DND-41 (cell line): ENCODE results near the gene CACNA2D1.

Experiments used
- EZH2 ChIP-seq: IDR thresholded peaks from 3 replicates; pipeline ENCODE4 v1.6.1; 2012; ENCODE audit warnings: borderline replicate concordance, low read depth, mild to moderate bottlenecking, moderate library complexity, low read length, inconsistent platforms; ENCODE audit not compliant: severe bottlenecking
- TF ChIP-seq, protein P1 (sequence below): IDR thresholded peaks from 2 replicates; pipeline ENCODE4 v1.5.1; 2012; ENCODE audit warnings: borderline replicate concordance, low read length, moderate library complexity, mild to moderate bottlenecking; ENCODE audit not compliant: poor library complexity, severe bottlenecking; ENCODE audit errors: extremely low read depth

DNA sequence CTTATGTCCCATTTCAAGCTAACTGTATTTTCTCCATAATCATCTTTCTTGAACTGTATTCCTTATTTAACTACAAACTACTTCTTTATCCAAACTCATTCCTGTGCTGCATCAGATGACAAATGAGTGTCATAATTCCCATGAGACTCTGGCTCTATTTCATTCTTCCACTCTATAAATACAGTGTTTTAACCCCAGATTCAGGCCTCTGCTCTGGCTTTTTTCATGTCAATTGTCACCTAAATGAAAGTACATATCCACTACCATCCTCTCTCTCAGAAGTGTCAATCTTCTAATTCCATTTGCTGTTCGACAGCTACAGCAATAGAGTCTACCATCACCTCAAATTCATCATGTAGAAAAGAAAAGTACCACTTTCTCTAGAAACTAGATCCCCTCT lies 172.7 kb downstream of the CACNA2D1 start:
- TF ChIP-seq, protein P1, sequence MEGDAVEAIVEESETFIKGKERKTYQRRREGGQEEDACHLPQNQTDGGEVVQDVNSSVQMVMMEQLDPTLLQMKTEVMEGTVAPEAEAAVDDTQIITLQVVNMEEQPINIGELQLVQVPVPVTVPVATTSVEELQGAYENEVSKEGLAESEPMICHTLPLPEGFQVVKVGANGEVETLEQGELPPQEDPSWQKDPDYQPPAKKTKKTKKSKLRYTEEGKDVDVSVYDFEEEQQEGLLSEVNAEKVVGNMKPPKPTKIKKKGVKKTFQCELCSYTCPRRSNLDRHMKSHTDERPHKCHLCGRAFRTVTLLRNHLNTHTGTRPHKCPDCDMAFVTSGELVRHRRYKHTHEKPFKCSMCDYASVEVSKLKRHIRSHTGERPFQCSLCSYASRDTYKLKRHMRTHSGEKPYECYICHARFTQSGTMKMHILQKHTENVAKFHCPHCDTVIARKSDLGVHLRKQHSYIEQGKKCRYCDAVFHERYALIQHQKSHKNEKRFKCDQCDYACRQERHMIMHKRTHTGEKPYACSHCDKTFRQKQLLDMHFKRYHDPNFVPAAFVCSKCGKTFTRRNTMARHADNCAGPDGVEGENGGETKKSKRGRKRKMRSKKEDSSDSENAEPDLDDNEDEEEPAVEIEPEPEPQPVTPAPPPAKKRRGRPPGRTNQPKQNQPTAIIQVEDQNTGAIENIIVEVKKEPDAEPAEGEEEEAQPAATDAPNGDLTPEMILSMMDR: no peak
- TF ChIP-seq EZH2: no peak
